Occipital lobe (tissue), 2 donors: ENCODE measurements around the gene TCERG1. TPM values are rescaled to one million over a fixed set of nuclear protein-coding genes. Genes with fewer than 3 reads are reported as not detected.

ENCODE experiments used
- DNase-seq: peaks from one replicate; lab custom pipeline; 2025; lab: John Stamatoyannopoulos, UW
- total RNA-seq: library from RNA; depleted of rRNA; stranded (reverse); fragments of >200 nt; gene quantifications from one replicate; pipeline ENCODE4 v1.2.3, GENCODE V29; 2014

The TCERG1 gene
- 82.4 TPM for total RNA-seq

DNA sequence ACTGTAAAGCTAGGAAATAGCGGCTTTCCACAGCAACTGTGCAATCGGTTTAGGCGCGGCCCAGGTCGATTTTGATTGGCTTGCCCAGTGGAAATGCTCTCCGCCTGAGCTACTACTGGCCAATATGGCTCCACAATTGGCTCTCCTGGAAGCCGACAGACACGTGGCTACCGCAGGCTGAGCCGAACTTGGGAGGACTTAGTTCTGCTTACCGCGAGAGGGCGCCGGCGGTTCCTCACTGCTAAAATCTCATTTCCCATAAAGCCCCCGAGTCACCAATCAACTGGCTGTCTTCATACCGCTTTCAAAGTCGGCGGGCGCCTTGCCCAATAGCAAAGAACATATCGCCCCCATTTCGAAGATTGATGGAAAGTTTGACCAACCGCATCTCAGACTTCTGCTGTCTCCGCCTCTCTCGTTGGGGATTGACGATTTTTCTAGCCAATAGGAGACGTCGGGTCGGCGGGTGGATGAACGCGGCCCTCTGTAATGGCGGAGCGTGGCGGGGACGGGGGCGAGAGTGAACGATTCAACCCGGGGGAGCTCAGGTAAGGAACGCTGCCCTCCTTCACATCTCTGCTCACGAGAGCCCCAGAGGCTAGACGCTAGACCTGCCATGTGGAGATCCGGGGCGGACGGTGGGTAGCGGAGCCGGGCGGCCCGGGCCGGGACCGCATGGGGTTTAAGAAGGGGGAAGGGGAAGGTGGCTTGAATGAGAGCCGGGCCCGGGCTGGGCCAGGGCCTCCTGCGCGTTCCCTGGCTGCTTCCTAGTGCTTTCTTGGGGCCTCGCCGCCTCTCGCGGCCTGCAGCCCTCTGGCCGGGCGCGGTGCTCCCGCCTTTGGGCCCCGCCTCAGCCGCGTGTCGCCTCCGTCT, at the start of gene TCERG1:
TCERG1 (plus strand) TSS at position 473 of the 873 bp plus-strand sequence; CDS start at position 490, 17 bp downstream.
- peak; percentile 97 for DNase-seq

DNA sequence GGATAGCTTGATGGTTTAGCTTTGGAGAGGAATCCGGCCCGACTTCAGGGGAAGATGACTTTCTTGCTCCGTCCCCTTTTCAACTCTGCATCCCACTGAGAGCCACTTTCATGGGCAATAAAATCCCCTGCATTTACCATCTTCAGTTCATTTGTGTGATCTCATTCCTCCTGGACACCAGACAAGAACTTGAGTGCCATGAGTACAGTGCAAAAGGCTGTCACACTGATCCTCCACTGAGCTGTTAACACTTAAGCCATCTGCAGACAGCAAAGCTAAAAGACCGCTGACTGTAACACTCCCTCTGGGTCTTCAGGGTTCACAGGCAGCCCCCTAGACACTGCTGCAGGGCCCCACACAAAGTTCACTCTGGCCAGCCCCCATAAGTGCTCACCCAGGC, 48.3 kb upstream of the TCERG1 start:
- DNase-seq: no peak

DNA sequence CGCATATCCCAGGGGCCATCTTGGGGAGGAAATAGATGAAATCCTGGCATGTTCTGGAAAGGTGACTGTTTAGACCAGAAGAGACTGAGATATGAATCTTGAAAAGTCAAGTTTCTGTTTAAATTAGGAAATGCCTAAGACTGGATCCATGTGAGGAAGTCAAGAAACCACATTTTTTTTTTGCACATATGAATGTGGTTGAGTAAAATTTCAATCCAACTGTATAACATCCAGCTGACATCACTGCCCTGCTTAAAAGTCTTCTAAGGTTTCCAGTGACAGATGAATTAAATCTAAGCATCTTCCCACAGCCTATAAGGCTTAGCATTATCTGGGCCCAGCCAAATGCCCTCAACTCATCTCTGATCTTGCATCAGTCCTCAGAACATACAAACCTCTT, 47.7 kb upstream of the TCERG1 start:
- DNase-seq: no peak

DNA sequence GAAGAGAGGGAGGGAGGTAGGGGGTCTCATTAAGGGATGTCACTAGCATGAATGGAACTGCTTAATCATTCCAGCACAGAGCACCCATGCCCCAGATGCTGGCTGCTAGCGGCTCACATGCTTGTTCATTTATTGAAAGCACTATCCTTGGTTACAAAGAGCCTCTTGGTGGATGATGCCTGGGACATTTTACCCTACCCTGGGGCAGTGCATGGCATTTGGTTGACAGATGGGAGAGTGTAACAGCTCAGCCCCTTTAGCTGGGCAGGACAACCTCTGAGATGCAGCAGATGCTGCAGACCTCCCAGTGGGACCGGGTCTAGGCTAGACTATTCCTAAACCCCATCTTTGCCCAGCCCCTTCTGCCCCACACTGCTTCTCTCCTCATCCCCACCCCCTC, 46.9 kb upstream of the TCERG1 start:
- no peak for DNase-seq

DNA sequence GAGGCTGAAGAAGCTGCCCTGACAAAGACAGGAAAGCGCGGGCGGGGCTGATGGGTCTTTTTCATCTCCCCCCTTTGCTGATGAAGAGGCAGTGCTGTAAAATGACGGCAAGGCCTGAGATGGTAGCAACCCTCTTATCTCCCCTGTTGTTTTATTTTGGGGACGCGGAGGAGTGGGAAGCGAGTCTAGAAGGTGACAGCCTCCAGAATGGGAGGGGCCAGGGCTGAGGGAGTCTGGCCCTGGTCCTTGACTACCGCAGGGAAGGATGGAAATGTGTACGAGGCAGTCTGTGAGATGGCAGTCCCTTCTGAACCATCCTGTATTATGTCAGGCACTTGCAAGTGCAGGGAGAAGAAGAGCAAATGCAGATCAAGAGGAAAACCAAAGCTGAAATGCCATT, 46.1 kb upstream of the TCERG1 start:
- DNase-seq: no peak

DNA sequence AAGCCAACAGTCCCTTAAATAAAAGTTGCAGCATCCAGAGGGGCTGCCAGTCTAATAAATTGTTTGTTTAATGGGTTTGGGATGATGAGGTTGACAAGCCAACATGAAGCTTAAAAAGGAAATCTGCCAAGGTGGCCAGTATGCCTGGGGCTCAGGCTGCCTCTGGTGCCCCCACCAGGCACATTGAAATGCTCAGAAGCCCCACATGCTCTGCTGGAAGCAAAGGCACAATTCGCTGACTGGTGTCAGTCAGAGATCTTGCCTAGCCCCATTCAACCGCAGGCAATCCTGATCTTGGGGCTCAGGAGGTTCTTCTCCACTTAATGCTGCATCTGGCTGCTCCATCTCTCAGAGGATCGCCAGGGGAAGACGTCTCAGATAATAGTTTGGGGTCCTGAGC, 44.2 kb upstream of the TCERG1 start:
- no peak for DNase-seq

DNA sequence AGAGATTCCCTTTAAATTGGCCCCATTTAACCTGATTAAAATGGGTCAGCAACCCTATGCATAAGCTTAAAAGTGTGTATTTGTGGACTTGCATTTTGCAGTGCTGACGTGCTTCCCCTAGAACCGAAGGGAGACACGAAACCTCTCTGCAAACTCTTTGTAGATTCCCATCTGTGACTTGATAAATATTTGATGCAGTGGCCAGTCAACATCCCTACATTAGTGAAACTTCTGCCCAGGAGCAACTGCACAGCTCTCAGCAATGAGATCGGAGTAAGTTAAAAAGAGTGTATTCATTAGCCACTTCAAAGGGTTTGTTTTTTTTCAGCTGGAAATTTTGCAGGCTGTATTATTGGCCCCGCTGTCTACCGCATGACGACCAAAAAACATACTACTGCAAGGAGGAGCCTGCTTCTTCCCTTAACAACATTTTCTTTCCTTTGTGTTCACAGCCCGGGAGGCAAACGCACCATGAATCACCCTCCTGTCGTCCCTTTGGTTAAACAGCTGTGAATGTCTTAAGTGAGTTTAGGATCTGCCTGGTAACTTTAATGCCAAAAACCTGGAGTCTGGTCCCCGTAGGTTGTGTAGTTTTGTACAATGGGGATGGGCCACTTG, 38.0 kb upstream of the TCERG1 start:
- DNase-seq: no peak

DNA sequence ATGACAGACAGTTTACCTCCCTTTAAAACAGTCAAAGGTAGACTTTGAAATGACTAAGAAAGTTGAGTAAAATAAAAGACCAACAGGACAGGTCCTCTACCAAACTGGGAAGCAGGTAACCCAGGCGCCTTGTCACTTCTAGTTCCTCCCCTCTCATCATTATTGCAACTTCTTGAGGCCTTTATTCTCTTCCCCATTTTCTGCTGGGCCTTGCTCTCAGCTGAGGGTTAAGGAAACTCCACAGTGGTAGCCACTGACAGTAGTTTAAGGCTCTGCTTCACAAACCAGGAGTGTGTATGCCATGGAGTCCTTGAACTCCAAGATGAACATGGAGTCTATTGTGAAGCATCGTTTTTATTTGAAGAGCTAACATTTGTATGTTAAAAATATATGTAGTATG, 36.9 kb upstream of the TCERG1 start:
- DNase-seq: no peak

DNA sequence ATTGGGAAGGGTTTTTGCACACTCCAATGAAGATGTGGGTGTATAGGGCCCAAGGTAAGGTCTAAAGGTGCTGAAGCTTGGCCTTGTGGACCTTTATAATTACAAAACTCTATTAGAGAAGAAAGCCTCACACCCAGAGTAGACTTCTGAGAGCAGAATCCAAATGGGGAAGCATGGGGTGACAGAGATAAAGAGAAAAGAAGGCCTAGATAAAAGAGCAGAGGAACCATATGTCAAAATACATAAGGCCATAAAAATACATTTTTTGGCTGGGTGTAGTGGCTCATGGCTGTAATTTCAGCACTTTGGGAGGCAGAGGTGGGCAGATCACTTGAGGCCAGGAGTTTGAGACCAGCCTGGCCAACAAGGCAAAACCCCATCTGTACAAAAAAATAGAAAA, 27.4 kb upstream of the TCERG1 start:
- no peak for DNase-seq

DNA sequence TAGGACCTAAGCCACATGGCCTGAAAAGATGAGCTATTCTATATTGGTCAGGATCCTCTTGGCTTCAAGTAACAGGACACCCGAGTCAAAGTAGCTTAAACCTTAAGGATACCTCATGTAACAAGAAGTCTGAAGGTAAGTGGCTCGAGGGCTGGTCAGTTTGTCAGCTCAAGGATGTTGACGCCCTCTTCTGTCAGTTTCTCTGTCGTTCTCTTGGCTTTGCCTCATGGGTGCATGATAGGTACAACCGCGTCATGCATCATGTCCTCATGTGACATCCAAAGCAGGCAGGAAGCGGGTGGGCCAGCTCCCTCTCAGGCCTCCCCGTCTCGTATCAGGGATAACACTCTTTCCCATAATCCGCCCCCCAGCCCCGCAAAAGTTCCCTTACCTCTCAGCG, 22.1 kb upstream of the TCERG1 start:
- no peak for DNase-seq

DNA sequence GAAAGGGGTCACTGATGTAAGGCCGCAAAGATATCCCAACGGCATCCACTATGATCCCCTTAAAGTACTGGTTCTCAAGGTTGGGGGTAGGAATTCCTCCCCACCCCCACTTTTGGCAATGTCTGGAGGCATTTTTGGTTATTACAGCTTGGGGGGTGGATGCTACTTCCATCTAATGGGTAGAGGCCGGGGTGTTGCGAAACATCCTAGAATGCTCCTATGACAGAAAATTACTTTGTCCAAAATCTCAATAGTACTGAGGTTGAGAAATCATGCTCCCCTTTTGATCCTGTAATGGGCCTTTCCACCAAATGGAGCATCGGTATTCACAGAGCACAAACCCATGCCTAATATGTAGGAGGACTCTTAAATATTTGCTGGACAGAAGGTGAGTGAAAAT, 20.8 kb upstream of the TCERG1 start:
- no peak for DNase-seq

DNA sequence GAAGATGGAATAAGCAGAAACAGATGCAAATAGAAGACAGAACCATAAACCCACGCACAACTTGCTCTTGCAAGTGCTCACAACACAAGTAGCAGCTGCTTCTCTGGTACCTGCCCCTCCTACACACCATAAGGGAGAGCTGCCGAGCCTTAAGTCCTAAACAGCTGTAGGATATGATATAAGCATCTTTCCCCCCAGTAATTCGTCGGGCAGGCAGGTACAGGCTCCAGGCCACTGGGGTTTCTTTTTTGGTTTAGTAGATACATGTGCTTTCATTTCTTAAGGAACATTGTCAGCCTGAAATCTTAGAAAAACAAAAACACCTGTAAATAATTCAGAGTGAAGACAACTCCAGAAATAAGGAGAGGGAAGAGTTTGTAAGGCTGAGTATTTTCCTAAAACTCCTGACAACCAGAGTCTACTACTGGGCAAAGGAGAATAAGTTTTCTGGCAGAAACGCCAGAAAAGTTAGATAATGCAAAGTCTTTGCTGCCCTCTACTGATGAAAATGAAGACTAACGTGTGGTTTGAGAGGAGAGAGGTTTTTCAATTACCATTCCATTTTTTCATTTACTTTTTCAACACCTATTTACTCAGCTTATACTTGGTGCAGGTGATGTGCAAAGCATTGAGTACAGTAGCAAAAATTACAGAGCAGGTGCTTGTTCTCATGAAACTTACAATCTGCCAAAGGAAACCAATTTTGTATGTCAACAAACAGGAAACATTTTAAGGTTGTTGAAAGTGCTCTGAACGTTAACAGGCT, 20.1 kb upstream of the TCERG1 start:
- DNase-seq: no peak

DNA sequence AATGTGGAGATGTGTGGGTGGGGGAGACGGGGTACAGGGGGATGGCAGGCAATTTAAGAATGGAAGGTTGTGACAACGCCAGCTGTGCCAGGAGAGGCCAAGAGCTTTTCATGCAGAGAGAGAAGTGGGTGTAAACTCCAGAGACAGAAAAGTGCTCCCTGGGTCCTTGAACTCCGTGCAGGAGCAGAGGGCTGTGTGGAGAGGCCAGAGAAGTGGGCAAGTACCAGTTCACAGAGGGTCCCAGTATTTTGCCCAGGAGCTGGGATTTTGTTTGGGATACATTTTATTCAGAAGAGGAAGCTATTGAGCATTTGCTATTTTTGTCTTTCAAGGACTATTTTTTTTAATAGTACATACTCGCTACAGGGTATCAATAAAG, 19.5 kb upstream of the TCERG1 start:
- no peak for DNase-seq

DNA sequence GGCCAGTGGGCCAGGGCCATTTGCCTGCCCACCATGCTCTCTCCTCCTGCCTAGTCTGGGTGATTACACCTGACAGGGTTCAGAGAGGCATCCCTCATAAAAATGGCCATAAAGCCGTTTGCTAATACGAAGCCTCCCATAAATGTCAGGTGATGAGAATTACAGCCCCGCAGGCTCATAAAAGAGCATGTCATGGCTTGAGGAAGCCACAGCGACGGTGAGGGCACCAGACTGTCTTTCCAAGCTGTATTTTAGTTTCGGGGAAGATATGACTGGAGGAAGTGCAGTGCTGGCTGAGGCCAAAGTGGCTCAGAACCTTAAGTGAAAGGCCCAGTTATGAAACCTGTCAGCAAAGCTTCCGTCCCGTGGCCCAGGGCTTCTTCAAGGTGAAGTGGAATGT, 18.5 kb upstream of the TCERG1 start:
- no peak for DNase-seq

DNA sequence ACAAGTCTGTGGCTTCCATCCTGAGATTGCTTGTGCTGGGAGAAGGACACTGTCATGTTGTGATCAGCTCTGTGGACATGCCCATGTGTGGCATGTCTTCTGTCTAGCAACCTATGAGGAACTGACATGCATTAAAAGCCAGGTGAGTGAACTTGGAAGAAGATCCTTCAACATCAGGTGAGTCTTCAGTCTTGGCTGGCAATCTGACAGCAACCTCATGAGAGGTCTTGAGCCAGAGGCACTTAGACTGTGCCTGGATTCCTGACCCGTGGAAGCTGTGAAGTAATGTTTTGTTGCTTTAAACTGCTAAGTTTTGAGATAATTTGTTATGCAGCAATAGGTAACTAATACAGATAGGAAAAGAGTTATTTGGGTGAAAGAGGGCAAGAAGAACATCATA, 6.8 kb upstream of the TCERG1 start:
- no peak for DNase-seq

DNA sequence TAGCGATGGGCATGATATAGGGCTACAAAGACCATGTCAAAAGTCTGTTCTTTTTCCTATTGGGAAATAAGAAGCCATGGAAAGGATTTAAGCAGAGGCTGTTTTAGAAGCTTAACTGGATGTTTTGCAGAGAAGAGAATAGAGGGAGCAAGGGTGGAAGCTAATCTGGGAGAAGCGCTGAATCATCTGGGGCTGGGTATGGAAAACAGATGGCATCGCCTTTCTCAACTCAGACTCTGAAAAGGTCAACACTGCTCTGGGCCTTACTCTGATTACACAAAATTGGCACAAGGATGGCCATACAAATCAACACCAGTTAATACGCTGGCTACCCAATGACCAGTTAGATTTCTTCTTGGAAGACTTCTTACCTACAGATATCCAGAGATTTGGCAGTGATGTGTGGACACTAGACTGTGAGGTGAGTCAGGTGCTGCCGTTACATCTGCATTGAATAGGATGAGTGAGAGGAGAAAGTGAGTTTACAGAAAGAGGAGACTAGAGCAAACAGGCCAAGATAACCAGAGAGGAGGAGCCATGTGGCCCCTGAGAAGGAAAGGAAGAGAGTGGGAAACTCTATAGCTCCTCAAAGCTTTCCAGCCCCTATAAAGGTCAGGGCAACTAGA, 6.2 kb upstream of the TCERG1 start:
- no peak for DNase-seq

DNA sequence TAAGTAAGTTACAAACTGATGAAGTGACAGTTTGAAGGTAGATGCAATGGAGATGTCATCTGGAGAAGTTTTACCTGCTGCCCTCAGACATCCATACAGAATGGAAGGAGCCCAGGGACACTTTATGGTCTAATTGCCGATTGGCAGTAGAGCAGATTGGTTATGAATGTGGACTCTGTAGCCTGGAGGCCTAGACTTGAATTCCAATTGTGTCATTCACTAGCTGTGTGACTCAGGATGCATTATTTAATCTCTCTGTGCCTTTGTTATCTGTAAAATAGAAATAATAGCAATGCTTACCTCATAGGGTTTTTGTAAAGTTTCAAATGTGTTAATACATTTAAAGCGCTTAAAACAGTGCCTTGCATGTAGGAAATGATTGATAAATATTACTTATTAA, 5.2 kb upstream of the TCERG1 start:
- no peak for DNase-seq

DNA sequence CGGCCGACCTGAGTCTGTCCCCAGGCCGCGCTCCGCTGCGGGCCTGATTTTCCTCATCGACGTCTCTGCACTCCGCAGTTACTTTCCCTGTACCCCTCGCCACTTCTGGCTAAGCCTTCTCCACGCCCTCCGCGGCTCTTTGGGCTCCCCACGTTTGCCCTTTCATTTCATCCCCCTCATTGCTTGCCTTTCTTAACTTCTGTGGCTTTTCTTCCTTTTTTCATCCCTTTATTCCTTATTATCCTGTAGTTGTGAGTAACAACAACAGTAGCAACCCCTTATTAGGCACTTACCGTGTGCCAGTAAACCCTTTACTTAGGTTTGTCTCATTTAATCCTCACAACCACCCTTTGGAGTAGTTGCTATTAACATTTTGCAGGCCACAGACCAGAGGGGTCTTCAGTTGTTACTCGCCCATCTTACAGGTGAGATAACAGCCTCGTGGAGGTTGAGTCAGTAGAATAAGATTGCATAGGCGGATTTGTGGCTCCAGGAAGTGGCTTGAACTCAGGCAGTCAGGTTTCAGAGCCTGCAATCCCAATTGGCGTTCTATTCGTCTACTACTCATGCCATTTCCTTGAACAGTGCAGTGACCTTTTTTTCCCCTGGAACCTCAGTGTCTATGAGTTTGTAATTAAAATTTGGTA, 724 bp downstream of the TCERG1 start:
- DNase-seq: no peak

DNA sequence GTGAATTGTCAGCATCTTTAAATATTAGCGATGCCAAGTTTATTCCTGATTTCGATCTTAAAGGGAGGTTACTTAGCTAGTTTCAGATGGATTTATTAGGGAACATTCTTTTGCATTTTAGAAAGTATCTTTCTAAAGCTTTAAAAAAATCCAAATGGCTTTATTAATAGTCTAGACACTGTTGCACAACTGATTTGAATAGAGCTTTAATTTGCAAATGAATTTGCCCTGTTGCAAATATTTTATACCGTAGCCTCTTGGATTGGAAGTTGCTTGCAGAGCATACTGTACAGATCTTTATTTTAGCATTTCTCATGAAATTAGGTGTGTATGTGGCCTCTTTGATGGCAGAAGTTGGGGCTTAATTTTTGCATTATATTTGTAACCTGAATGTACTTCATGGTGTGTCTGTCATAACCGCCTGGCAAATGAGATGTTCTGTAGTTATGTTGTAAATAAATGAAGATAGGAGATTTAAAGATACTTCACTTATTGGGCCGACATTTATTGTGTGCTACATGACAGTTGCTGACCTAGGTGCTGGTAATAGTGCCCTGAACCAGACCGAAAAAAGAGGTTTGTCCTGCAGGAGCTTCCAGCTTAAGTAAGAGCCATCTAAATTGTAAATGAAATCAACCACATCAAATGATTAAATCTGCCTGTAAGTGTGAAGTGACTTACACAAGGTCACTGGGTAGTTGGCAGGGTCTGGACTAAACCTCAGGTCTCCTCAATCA, 1.8 kb downstream of the TCERG1 start:
- DNase-seq: no peak

DNA sequence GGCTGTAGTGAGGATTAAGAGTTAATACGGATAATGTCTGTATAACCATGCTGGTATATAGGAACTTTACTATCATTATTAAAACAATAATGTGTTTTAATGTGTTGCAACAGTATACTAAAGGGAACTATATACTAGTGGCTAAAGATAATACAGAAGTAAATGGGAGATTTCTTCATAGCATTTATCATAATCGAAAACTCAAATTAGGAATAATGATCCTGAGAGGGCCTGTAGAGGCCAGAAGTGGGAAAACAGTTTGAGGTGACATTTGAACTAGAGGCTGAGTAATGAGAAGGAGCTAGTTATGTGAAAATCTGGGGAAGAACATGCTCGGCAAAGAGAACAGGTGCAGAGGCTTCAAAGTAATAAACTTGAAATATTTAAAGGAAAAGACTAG, 2.9 kb downstream of the TCERG1 start:
- no peak for DNase-seq

DNA sequence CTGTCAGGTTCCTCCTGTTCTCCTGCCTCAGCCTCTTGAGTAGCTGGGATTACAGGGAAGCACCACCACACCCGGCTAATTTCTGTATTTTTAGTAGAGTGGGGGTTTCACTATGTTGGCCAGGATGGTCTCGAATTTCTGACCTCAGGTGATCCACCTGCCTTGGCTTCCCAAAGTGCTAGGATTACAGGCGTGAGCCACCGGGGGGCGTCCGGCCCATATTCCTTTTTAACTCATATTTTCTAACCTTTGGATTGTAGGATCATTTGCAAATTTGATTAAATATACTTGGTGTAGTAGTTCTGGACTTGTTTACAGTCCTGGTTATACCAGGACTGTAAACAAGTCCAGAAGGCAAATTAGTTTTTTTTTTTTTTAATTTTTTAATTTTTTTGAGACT, 4.3 kb downstream of the TCERG1 start:
- no peak for DNase-seq
